ENCODE data around the gene DDX3X. TPM values are rescaled to one million over a fixed set of nuclear protein-coding genes. Genes with fewer than 3 reads are reported as not detected.

DDX3X gene
- total and polyA plus RNA-seq, 2 experiments from 2014 or later: 68.1 to 239 TPM

DNA sequence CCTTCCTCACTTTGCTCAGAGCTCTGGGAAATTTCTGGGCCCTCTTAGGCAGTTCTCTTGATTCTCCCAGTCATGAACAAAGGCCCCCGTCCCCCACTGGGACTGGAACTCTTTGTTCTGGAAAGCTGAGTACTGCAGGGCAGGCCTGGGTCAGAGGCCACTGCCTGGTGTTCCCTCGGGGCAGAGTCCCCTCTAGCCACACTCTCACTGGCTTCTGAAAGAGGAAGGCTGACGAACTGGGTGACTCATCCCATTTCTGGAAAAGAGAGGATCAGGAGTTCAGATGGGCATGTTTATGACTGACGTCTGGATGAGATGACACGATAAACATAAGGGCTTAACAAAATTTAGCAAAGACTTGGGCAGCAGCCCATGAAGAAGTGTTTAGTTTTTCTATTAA, 47.7 kb downstream of the DDX3X start:
- H3K9me2 ChIP-seq (ENCODE audit: insufficient read depth): no peaks in the 10 kb centered on the region
- no peaks in the 10 kb centered on the region for H3K36me3 ChIP-seq (ENCODE audit: insufficient read depth)
- 0 out of 2 replicates have a peak, but pooled peaks cover 4% of the 10 kb centered on the region for H3F3A ChIP-seq (replicated peaks; ENCODE audit: low read depth)
- DNase-seq (ENCODE audit: low spot score) (peak; percentile 13), ATAC-seq (peak; percentile 85)
- no peak for TF ChIP-seq JUNB (IDR thresholded peaks at IDR 0.05; ENCODE audit: unreplicated experiment)
- TF ChIP-seq EZH2 (IDR thresholded peaks at IDR 0.05; ENCODE audit: low read depth, unreplicated experiment): no peak
- no peak overlapping the region for H3K4me2 ChIP-seq
- no peaks in the 10 kb centered on the region for H3K27me3 ChIP-seq (ENCODE audit: insufficient read depth)
- no peaks in the 10 kb centered on the region for H4K20me1 ChIP-seq (replicated peaks; ENCODE audit: insufficient read depth)
- no peak overlapping the region for H3K27ac ChIP-seq (ENCODE audit: low read depth)
- Mint-ChIP-seq H3K27me3 (ENCODE audit: insufficient read depth, low read depth, poor library complexity) (peaks cover 4% of the 10 kb centered on the region), H3K27ac (no peak overlapping the region), H3K4me1 (peaks cover 19% of the 10 kb centered on the region), H3K36me3 (ENCODE audit: low read depth) (no peaks in the 10 kb centered on the region), H3K9me3 (peaks cover 7% of the 10 kb centered on the region; the same call in 1 of the 3 replicates), H3K4me3 (no peak overlapping the region)
- 0 out of 2 replicates have a peak overlapping the region, but pooled peaks have one; percentile 7 for H2AFZ ChIP-seq
- H3K79me2 ChIP-seq (replicated peaks; ENCODE audit: insufficient read depth): no peaks in the 10 kb centered on the region
- H3K4me3 ChIP-seq: no peak overlapping the region
- peaks cover 6% of the 10 kb centered on the region; the same call in 1 of the 2 replicates for H3K4me1 ChIP-seq (ENCODE audit: insufficient read depth)

DNA sequence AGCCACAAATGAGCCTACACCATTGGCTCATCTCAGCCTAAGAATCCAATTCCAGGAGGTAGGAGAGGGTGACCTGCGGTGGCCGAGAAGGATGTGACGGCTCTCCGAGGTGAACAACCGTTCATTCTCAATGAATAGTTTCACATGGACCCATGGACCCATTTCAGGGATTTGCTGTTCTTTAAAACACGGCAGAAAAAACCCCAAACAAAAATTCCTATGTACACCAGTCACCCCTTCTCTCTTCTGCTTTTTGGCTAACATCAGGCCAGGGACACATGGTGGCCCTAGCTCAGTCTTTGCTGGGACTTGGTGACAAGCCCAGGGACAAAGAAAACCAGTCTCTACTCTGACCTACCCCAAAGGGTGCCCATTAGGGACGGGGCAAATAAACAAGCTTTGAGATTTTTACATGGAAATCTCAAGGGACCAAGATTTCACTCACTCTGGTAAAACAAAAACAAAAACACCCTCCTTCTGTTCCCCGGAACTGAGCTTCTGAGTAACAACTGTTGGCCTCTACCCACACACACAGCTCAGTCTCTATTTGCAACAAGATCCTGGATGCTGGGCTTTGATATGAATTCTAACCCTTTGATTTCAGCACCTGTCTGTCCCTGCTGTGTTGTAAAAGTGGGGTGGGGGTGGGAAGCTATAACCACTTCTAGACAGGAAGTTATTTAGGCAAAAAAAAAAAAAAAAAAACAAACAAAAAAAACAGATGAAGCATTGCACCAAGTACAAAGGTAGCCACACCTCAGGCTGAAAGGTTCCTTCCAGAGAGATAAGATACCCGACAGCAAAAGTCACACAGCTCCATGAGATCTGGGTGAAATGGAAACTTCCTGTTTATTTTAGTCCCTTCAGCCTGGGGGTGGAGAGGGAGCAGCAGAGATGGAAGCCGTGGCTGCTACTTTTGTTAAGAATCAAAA, 49.0 kb downstream of the DDX3X start:
- Mint-ChIP-seq H3K4me3 (no peak overlapping the region), H3K27ac (peak overlapping the region; percentile 36; the same call in 1 of the 2 replicates), H3K36me3 (ENCODE audit: low read depth) (no peaks in the 10 kb centered on the region), H3K27me3 (ENCODE audit: insufficient read depth, low read depth, poor library complexity) (peaks cover 4% of the 10 kb centered on the region), H3K4me1 (peaks cover 23% of the 10 kb centered on the region), H3K9me3 (peaks cover 7% of the 10 kb centered on the region; the same call in 1 of the 3 replicates)
- H3K27ac ChIP-seq (ENCODE audit: low read depth): no peak overlapping the region
- no peaks in the 10 kb centered on the region for H3K79me2 ChIP-seq (replicated peaks; ENCODE audit: insufficient read depth)
- H3K4me3 ChIP-seq: no peak overlapping the region
- H3K27me3 ChIP-seq (ENCODE audit: insufficient read depth): no peaks in the 10 kb centered on the region
- no peak overlapping the region for H3K4me2 ChIP-seq
- peak overlapping the region; percentile 43; the same call in 1 of the 2 replicates for H2AFZ ChIP-seq
- H3F3A ChIP-seq (replicated peaks; ENCODE audit: low read depth): 0 out of 2 replicates have a peak, but pooled peaks cover 4% of the 10 kb centered on the region
- H3K36me3 ChIP-seq (ENCODE audit: insufficient read depth): no peaks in the 10 kb centered on the region
- DNase-seq (ENCODE audit: low spot score): peak; percentile 11
- ATAC-seq: no peak
- no peaks in the 10 kb centered on the region for H3K9me2 ChIP-seq (ENCODE audit: insufficient read depth)
- peaks cover 6% of the 10 kb centered on the region; the same call in 1 of the 2 replicates for H3K4me1 ChIP-seq (ENCODE audit: insufficient read depth)
- TF ChIP-seq ZNF114 (CRISPR knock-in tag; IDR thresholded peaks at IDR 0.05) (no peak), JUNB (IDR thresholded peaks at IDR 0.05; ENCODE audit: unreplicated experiment) (no peak)
- TF ChIP-seq, protein P1, sequence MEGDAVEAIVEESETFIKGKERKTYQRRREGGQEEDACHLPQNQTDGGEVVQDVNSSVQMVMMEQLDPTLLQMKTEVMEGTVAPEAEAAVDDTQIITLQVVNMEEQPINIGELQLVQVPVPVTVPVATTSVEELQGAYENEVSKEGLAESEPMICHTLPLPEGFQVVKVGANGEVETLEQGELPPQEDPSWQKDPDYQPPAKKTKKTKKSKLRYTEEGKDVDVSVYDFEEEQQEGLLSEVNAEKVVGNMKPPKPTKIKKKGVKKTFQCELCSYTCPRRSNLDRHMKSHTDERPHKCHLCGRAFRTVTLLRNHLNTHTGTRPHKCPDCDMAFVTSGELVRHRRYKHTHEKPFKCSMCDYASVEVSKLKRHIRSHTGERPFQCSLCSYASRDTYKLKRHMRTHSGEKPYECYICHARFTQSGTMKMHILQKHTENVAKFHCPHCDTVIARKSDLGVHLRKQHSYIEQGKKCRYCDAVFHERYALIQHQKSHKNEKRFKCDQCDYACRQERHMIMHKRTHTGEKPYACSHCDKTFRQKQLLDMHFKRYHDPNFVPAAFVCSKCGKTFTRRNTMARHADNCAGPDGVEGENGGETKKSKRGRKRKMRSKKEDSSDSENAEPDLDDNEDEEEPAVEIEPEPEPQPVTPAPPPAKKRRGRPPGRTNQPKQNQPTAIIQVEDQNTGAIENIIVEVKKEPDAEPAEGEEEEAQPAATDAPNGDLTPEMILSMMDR (conservative IDR thresholded peaks at IDR 0.05; ENCODE audit: low read depth in 2 of 2): no peak
- no peaks in the 10 kb centered on the region for H4K20me1 ChIP-seq (replicated peaks; ENCODE audit: insufficient read depth)

DNA sequence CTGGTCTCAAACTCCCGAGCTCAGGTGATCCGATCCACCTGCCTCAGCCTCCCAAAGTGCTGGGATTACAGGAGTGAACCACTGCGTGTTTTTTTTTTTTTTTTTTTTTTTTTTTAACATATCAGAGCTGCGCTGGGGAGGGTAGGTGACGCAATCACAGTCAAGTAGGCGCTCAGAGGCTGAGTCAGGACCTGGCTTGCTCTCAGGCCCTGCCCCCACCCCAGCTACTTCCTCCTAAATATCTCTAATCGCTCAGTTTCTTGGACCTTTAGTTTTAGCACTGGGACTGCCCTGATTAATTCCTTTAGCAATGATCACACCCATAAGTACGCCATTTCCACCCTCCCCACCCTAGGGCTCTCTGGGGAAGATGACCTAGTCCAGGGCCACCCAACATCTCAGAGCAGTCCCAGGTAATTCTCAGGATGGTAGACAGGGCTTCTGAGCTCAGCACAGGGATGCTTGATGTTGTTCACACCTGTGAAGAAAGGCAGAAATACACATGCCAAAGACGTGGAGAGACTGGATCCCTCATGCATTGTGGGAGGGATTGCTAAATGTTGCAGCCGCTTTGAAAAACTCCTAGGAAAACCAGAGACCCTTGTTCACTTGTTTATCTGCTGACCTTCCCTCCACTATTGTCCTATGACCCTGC, 50.2 kb downstream of the DDX3X start:
- Mint-ChIP-seq H3K27me3 (ENCODE audit: insufficient read depth, low read depth, poor library complexity) (peaks cover 4% of the 10 kb centered on the region), H3K27ac (peak overlapping the region; percentile 70; the same call in 1 of the 2 replicates), H3K36me3 (ENCODE audit: low read depth) (no peaks in the 10 kb centered on the region), H3K4me3 (no peak overlapping the region), H3K9me3 (peaks cover 7% of the 10 kb centered on the region; the same call in 1 of the 3 replicates), H3K4me1 (peaks cover 26% of the 10 kb centered on the region)
- Histone ChIP-seq H2AFZ (no peak overlapping the region), H3K79me2 (replicated peaks; ENCODE audit: insufficient read depth) (no peaks in the 10 kb centered on the region), H3K27ac (ENCODE audit: low read depth) (no peak overlapping the region), H3K36me3 (ENCODE audit: insufficient read depth) (no peaks in the 10 kb centered on the region), H4K20me1 (replicated peaks; ENCODE audit: insufficient read depth) (no peaks in the 10 kb centered on the region), H3K4me2 (no peak overlapping the region), H3K9me2 (ENCODE audit: insufficient read depth) (no peaks in the 10 kb centered on the region), H3K4me1 (ENCODE audit: insufficient read depth) (peaks cover 6% of the 10 kb centered on the region; the same call in 1 of the 2 replicates), H3K27me3 (ENCODE audit: insufficient read depth) (no peaks in the 10 kb centered on the region), H3K4me3 (no peak overlapping the region), H3F3A (replicated peaks; ENCODE audit: low read depth) (0 out of 2 replicates have a peak, but pooled peaks cover 4% of the 10 kb centered on the region)
- DNase-seq (ENCODE audit: low spot score): peak; percentile 15
- ATAC-seq: no peak
- TF ChIP-seq, protein P2, sequence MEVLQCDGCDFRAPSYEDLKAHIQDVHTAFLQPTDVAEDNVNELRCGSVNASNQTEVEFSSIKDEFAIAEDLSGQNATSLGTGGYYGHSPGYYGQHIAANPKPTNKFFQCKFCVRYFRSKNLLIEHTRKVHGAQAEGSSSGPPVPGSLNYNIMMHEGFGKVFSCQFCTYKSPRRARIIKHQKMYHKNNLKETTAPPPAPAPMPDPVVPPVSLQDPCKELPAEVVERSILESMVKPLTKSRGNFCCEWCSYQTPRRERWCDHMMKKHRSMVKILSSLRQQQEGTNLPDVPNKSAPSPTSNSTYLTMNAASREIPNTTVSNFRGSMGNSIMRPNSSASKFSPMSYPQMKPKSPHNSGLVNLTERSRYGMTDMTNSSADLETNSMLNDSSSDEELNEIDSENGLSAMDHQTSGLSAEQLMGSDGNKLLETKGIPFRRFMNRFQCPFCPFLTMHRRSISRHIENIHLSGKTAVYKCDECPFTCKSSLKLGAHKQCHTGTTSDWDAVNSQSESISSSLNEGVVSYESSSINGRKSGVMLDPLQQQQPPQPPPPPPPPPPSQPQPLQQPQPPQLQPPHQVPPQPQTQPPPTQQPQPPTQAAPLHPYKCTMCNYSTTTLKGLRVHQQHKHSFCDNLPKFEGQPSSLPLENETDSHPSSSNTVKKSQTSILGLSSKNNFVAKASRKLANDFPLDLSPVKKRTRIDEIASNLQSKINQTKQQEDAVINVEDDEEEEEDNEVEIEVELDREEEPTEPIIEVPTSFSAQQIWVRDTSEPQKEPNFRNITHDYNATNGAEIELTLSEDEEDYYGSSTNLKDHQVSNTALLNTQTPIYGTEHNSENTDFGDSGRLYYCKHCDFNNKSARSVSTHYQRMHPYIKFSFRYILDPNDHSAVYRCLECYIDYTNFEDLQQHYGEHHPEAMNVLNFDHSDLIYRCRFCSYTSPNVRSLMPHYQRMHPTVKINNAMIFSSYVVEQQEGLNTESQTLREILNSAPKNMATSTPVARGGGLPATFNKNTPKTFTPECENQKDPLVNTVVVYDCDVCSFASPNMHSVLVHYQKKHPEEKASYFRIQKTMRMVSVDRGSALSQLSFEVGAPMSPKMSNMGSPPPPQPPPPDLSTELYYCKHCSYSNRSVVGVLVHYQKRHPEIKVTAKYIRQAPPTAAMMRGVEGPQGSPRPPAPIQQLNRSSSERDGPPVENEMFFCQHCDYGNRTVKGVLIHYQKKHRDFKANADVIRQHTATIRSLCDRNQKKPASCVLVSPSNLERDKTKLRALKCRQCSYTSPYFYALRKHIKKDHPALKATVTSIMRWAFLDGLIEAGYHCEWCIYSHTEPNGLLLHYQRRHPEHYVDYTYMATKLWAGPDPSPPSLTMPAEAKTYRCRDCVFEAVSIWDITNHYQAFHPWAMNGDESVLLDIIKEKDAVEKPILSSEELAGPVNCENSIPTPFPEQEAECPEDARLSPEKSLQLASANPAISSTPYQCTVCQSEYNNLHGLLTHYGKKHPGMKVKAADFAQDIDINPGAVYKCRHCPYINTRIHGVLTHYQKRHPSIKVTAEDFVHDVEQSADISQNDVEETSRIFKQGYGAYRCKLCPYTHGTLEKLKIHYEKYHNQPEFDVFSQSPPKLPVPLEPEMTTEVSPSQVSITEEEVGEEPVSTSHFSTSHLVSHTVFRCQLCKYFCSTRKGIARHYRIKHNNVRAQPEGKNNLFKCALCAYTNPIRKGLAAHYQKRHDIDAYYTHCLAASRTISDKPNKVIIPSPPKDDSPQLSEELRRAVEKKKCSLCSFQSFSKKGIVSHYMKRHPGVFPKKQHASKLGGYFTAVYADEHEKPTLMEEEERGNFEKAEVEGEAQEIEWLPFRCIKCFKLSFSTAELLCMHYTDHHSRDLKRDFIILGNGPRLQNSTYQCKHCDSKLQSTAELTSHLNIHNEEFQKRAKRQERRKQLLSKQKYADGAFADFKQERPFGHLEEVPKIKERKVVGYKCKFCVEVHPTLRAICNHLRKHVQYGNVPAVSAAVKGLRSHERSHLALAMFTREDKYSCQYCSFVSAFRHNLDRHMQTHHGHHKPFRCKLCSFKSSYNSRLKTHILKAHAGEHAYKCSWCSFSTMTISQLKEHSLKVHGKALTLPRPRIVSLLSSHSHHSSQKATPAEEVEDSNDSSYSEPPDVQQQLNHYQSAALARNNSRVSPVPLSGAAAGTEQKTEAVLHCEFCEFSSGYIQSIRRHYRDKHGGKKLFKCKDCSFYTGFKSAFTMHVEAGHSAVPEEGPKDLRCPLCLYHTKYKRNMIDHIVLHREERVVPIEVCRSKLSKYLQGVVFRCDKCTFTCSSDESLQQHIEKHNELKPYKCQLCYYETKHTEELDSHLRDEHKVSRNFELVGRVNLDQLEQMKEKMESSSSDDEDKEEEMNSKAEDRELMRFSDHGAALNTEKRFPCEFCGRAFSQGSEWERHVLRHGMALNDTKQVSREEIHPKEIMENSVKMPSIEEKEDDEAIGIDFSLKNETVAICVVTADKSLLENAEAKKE (CRISPR knock-in tag; IDR thresholded peaks at IDR 0.05): no peak

All from GM23338 (cell line).